ENCODE measurements around the gene DAW1. TPM values are rescaled to one million over a fixed set of nuclear protein-coding genes. Genes with fewer than 3 reads are reported as not detected.

Gene DAW1
- total RNA-seq, 1 experiment from 2014 or later: 0.37 TPM

GRCh38 chr2:227942021-227942420, 70.6 kb downstream of the DAW1 start:
- Histone ChIP-seq H3K23ac (ENCODE audit: insufficient read length, low read depth, low read length) (no peak overlapping the region), H2BK120ac (ENCODE audit: low read depth, low read length, poor library complexity, severe bottlenecking) (no peak overlapping the region), H2BK12ac (ENCODE audit: insufficient read length, low read depth, low read length) (no peak overlapping the region), H3K79me1 (ENCODE audit: insufficient read depth, low read depth, low read length, poor library complexity, severe bottlenecking) (no peaks in the 10 kb centered on the region), H3K4ac (ENCODE audit: low read depth, low read length) (no peak overlapping the region), H3K23me2 (ENCODE audit: insufficient read length, low read depth, low read length, poor library complexity, severe bottlenecking) (no peaks in the 10 kb centered on the region), H3K79me2 (ENCODE audit: insufficient read depth, low read length) (no peaks in the 10 kb centered on the region), H2BK20ac (ENCODE audit: low read depth, low read length, poor library complexity, severe bottlenecking) (no peak overlapping the region), H2AK5ac (ENCODE audit: insufficient read length, low read length) (no peak overlapping the region), H4K5ac (ENCODE audit: insufficient read length, low read depth, low read length) (no peak overlapping the region), H3K4me1 (ENCODE audit: insufficient read depth, low read length) (no peaks in the 10 kb centered on the region), H3K27me3 (ENCODE audit: insufficient read depth, low read length) (no peaks in the 10 kb centered on the region), H3K14ac (ENCODE audit: insufficient read depth, low read length) (no peak overlapping the region), H3K9me3 (ENCODE audit: control insufficient read depth, low read depth, low read length) (peaks cover 10% of the 10 kb centered on the region), H3K18ac (ENCODE audit: insufficient read length, low read depth, low read length) (no peak overlapping the region), H3K56ac (ENCODE audit: insufficient read length, low read depth, low read length) (no peak overlapping the region), H4K91ac (ENCODE audit: insufficient read length, low read depth, low read length) (no peak overlapping the region), H3K4me2 (ENCODE audit: insufficient read depth, insufficient read length, low read length) (no peak overlapping the region), H3K9ac (ENCODE audit: extremely low read depth, insufficient read length, low read length) (no peak overlapping the region), H4K20me1 (ENCODE audit: control insufficient read depth, insufficient read depth, insufficient read length) (no peaks in the 10 kb centered on the region), H4K8ac (replicated peaks; ENCODE audit: insufficient read length, low read depth, low read length) (no peak overlapping the region), H2BK5ac (ENCODE audit: insufficient read length, low read length) (no peak overlapping the region), H3T11ph (ENCODE audit: low read length) (no peak overlapping the region), H3K27ac (ENCODE audit: insufficient read length, low read depth, low read length) (no peak overlapping the region), H2AFZ (ENCODE audit: low read length) (no peak overlapping the region), H2BK15ac (ENCODE audit: low read depth, low read length) (no peak overlapping the region)
- Mint-ChIP-seq H3K27ac (no peak overlapping the region), H3K4me3 (no peak overlapping the region), H3K9me3 (peaks cover 6 to 12% of the 10 kb centered on the region in 2 experiments), H3K4me1 (peaks cover 2 to 6% of the 10 kb centered on the region in 2 experiments), H3K36me3 (ENCODE audit: insufficient read depth in 1 of 3, low read depth in 3 of 3) (peaks cover 0 to 8% (median 4%) of the 10 kb centered on the region in 3 experiments; a peak in 4 of 7 replicates), H3K27me3 (ENCODE audit: low read depth) (no peaks in the 10 kb centered on the region)
- no CpG with 5 or more reads among the region's 2 CpGs for WGBS (ENCODE audit: extremely low coverage, insufficient read length, low lambda C conversion rate)
- no peak for TF ChIP-seq CTCF (conservative IDR thresholded peaks at IDR 0.05)
- DNase-seq: no peak

Data from H9 (cell line).